GM21381 (cell line): ENCODE measurements around the gene RACGAP1.

Experiments used
- ATAC-seq: cut with Tn5 transposase; IDR thresholded peaks from one replicate; pipeline ENCODE4 v1.9.1; 2021; ENCODE audit warnings: mild to moderate bottlenecking, moderate library complexity; ENCODE audit not compliant: unreplicated experiment

The RACGAP1 gene

DNA sequence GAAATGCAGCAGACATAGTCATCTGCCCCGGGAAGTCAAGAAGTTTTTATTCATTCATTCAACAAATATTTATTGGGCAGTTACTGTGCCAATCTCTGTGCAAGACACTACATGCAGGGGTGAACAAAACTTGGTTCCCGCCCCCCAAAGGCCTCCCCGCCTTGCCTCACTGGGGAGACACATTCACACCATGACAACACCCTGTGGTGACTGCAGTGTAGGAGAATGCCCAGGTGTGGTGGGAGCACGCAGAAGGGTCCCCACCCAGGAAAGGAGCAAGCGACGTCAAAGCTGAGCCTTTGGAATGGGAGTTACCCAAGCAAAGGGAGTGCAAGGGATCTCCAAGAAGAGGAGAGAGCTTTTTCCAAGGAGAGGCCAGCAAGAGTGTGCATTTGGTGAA is 54.2 kb downstream of the RACGAP1 start:
- ATAC-seq, result no peak

DNA sequence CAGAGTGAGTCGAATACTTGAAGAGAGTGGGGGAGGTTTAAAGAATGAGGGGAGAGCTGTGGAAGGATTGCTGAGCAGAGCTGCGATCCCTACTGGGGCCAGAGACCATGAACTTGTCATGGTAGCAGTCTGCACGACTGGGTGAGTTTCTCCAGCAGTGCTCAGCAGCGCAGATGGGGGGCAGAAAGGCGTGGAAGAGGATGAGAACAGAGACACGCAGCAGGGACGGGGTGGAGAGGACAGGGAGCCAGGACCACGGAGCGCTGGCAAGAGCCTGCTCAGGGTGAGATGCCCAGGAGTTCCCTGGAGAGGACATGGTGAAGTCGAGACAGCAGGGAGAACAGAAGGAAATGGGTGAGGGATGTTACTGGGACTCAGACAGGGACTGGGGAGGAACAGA is 54.6 kb downstream of the RACGAP1 start:
- ATAC-seq, result no peak

DNA sequence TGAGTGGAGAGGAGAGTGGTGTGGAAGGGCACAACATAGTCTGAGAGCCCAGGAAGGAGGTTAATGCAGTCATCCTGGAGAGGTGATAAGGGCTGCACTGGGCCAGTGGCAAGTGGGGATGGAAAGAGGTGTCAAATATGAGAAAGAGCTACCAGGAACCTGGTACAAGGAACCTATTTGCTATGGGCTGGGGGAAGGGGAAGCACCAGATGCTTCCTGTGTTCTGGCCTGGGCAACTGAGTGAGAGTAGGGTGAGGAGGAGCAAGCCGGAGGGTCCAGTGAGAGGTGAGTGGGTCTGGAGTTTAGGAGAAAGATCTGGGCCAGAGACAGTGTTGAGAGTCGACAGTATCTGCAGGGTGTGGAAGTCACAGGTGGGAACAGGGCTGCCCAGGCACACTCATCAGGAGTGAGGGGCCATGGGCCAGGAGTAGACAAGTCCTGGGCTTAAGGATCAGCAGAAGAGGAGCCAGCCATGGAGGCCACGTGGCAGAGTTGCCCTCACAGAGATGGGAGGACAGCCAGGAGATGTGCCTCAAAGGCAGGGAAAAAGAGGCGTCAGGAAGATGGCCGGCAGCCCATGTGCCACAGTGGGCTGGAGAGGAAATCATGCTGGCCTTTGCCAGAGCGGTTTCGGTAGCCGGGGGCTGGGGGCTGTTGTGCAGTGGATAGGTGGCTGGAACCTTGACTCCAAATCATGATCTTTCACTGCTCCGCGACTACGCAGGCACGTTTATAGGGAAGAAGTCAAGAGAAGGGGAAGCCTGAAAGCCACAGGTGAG is 55.5 kb downstream of the RACGAP1 start:
- no peak for ATAC-seq

DNA sequence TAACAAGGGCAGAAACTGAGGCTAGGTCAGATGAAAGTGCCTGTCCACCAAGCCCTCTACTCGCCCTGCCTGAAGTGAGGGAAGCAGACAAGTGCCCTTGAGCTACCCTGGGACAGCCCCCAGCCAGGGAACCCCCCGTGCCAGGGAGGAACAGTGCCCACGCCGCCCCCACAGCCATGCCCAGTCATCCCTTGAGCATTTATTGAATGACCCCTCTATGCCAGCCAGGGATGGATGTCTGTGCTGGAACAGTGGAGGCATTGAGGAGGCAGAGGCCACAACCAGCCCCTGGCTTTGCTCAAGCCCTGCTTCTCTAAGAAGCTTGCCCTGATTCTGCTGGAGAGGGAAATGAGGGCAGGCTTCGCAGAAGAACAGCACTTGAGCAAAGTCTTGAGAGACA is 56.3 kb downstream of the RACGAP1 start:
- no peak for ATAC-seq

DNA sequence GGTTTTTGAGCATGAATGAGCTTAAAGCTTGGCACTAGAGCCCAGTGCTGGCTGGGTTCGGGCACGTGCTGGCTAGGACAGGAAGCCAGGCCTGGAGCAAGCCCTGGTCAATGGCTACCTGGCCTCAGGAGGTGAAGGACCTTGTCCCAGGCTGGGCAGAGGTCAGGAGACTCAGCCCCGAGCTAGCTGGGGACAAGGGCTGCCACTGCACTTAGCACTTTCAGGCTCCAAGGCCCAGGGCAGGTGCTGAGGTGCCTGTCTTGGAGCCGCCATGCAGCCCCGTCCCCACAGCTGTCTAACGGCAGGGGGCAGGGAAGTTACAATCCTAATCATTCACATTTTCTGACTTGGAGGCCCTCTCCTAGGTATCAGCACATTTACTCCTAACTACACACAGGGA is 56.8 kb downstream of the RACGAP1 start:
- no peak for ATAC-seq

DNA sequence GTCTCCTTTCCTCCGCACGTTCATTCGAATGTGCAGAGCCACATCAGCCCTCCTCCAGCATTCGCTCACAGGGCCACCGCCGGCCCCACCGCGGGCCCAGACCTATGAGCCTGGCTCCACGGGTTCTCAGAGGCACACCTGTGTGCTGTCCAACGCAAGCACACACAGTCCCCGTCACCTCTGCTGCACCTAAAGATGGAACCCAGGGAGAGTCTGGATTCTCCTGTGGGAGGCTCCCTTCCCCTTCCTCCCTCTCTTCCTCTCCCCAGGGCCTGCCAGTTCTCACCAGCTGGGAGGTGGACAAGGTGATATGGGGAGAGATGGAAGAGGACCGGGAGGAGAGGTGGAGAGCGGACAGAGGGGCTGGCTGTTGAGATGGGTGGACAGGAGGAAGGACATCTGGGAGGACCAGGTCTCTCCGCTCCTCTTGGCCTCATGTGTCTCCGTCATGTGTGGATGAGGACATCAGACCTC is 57.5 kb downstream of the RACGAP1 start:
- ATAC-seq, result no peak

DNA sequence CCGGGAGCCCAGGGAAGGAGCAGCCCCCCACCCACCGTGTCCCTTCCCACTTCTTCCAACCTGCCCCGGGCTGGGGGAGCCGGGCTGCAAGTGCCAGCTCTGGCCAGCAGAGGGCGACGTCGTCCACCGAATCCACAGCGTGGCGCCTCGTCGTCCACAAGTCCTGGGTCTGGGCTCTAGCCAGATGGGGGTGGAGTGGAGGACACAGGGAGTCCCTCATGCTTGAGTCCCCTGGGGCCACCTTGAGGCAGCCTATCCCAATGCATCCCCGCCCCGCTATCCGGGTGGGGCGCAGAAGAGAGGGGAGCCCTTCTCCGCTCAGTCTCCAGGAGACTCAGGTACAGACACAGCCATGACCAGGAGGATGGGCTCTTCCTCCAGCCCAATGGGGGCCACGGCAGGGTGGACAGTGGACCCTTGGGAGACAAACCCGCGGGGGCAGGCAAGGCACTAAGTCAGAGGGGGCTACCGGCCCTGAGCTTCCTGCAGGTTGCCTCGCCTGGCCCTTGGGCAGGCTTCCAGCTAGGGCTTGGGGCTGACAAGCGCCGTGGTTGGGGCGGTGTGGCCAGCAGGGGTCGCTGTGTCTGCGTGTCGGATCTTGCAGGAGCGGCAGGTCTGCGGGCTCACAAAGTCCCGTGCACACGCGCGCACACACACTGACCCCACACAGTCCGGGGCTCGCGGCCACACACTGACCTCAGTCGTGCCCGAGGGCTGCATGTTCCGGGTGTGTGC is 58.1 kb downstream of the RACGAP1 start:
- ATAC-seq, result peak; percentile 68

DNA sequence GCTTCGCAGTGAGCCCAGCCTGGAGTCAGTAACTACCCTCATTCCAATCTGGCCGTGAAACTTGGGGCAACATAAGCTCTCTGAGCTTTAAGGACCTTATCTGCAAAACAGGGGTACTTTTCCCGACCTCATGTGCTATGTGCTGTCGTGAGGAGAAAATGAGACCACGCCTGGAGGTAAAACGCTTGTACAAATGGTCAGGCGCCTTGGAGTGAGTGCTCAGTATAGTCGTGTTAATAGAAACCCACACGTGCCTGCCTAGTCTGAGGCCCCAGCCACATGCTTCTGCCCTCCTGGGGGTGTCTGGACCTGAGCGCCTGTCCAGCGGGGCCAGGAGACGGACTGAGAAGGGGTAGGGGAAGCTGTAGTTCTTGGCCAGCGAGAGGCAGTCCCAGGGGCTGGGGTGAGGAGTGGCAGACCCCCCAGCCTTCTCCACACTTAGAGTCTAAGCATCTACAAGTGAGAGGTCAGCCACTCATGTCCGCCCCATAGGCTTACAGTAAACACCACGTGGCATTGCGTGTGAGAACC is 58.7 kb downstream of the RACGAP1 start:
- ATAC-seq, result no peak

DNA sequence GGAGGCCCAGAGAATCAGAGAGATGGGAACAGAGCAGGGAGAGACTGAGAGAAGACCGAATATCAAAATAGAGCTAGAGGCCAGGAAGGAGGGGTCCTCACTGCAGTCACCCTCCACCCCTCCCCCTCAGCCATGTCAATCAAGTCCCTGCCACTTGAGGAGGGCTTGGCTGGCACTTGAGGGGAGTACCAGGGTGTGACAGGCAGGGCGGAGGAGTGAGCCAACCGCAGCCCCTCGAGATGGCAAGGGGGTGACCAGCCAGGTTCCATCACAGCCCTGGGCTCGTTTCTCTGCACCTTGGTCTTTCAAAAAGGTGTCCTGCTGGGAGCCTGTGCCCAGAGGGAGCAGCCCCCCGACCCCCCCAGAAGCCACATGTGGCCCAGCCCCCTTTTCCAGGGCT is 59.5 kb downstream of the RACGAP1 start:
- ATAC-seq, result no peak

DNA sequence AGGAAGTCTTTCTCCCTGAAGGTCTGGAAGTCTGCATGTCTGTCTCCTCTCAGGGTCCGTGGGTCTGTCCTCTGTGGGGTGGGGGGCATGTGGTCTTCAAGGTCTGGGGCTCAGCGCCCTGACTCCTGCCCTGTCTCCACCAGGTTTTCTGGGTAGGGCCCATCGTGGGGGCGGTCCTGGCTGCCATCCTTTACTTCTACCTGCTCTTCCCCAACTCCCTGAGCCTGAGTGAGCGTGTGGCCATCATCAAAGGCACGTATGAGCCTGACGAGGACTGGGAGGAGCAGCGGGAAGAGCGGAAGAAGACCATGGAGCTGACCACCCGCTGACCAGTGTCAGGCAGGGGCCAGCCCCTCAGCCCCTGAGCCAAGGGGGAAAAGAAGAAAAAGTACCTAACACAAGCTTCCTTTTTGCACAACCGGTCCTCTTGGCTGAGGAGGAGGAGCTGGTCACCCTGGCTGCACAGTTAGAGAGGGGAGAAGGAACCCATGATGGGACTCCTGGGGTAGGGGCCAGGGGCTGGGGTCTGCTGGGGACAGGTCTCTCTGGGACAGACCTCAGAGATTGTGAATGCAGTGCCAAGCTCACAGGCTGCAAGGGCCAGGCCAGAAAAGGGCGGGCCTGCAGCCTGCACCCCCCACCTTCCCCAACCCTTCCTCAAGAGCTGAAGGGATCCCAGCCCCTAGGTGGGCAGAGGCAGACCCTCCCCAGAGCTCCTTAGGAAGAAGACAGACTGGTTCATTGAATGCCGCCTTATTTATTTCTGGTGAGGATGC is 60.3 kb downstream of the RACGAP1 start:
- ATAC-seq, result no peak

DNA sequence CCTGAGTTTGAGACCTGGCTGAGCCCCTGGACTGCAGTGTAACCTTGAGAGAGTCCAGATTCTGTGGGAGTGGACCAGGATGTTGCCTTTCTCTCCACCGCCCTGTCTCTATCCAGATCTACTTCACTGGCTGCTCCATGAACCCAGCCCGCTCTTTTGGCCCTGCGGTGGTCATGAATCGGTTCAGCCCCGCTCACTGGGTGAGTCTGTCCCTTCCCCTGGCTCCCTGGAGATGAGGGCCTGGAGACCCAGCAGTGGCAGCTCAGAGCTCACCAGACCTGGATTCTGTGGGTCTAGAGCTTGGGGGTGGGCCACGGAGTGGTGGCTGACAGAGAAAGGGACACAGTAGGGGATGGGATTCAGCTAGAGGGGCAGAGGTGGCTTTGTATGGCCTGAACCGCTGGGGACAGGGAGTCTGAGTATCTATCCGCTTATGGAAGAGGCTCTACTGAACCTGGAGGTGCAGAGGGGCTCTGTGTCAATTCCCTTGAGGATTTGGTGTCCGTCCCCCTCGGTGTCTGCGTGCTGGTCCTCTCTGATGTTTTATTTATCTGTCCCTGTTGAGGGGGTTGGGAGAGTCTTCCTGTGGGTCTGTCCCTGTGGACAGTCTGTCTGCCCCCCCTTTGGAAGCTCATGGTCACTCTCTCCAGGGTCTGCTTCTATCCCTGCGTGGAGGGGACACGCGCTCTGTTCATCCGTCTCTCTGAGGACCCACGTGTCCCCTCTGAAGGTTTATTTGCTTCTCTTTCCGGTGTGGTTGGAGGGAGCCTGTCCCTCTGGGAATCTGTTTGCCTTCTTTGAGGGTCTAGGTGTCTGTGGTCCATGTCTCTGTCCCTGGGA is 61.1 kb downstream of the RACGAP1 start:
- ATAC-seq, result no peak

DNA sequence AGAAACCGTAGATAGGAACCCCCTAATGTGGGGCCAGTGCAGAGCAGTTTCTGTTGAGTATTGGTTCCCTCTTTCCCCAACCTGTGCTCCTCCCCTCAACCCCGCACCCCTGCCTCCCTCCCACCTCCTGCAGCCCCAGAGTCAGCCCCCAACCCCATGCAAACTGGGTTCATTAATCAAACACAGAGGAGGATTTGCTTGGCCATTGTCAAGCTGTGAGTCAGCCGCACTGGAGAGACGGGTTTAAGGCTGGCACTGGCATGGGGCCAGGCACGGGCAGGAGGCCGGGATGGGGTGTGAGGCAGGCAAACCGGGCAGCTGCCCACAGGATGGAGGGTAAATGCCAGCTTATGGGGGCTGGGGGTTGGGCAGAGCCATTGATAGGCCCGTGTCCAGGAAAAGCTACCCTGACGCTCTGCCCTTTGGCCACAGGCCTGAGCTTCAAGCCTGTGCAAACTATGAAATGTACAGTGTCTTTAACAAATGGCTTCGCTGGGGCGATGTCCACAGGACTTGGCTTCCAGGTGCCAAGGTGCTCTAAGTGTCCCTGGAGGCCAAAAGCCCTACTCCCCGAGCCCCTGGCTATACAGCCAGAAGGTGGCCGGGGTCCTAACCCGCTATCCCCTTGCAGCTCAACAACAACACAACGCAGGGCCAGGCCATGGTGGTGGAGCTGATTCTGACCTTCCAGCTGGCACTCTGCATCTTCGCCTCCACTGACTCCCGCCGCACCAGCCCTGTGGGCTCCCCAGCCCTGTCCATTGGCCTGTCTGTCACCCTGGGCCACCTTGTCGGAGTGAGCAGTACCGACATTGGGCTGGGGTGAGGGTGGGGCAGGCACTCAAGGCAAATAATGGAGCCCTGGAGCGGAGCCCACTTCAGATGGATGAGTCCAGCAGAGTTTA is 62.2 kb downstream of the RACGAP1 start:
- ATAC-seq, result no peak

DNA sequence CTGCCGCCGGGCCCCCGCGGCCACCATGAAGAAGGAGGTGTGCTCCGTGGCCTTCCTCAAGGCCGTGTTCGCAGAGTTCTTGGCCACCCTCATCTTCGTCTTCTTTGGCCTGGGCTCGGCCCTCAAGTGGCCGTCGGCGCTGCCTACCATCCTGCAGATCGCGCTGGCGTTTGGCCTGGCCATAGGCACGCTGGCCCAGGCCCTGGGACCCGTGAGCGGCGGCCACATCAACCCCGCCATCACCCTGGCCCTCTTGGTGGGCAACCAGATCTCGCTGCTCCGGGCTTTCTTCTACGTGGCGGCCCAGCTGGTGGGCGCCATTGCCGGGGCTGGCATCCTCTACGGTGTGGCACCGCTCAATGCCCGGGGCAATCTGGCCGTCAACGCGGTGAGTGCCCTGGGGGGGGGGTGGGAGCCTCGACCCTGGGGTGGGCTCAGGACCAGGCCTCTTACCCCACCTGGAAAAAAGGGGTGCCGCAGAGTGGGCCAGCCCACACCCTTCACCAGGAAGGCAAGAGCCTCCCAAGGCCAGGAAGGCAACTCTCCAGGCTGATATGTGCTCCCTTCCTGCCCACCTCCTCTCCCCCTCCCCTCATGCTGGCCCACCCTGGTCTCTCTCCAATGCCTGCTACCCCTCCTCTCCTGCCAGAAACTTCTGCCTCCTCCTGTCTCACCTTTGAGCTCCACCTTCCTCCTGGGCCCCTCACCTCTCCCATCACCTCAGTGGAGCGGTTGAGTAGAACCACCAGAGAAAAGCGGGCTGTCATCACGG is 63.1 kb downstream of the RACGAP1 start:
- ATAC-seq, result no peak

DNA sequence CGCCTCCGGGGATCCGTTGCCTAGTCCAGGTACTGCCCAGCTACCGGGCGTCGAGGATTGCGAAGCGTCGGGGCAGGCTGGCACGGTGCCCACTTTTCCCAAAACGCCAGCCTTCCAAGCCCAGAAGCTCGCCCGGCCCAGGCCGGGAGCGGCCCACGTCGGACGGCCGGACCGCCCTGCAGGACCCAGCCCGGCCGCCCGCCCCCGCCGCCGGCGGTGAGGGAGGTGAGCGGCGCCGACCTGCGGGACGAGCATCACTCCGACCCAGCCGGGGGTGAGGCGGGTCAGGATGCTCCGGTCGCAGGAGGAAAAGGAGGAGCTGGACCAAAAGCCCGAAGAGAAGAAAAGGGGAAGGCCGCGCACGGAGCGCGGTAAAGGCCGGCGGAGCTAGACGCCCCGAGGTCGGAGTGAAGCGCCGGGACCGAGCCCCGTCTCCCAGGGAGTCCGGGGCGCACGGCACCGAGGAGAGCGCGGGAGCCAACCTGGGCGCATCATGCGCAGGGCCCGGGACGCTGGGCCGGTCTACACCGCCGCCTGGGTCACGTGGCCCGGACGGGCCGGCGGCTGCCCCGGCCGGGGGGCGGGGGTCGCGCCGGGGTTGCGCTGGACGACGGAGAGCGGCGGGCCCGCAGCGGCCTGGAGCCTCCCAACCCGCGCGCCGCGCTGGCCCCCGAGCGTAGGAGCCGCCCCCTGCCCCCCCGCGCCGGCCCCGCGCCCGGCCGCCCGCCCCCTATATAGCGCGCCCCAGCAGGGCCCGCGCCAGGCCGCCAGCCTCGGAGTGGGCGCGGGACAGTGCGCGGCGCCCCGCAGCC is 64.0 kb downstream of the RACGAP1 start, which contains the start of gene AQP5:
AQP5 (plus strand) TSS at position 762 of the 812 bp plus-strand sequence. CDS start 146 bp downstream, outside the sequence.
- ATAC-seq, result no peak

DNA sequence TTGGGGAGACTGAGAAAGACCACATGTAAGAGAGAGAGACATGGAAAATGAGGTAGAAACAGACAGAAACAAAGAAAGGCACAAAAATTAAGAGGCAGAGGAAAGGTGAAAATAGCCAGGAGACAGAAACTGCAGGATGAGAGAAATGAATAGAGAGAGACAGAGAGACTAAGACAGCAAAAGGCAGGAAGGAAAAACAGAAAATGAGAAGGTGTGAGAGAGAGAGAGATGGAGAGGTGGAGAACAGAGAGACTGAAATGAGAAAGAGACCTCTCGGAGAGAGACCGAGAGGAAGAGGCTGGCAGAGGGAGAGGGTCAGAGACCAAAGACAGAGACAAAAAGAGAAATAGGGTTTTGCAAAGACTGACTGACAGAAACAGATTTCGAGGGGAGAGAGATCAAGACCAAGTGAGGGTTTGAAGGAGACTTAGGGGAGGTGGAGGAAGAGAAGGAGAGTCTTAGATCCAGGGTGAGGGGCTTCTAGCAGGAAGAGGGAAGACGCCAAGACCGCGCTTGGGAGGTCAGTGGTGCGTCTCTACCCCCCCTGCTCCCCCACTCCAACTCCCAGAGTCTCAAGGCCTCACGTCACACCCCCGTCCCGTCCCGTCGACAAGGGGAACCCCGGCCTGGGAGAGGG is 64.7 kb downstream of the RACGAP1 start:
- no peak for ATAC-seq

DNA sequence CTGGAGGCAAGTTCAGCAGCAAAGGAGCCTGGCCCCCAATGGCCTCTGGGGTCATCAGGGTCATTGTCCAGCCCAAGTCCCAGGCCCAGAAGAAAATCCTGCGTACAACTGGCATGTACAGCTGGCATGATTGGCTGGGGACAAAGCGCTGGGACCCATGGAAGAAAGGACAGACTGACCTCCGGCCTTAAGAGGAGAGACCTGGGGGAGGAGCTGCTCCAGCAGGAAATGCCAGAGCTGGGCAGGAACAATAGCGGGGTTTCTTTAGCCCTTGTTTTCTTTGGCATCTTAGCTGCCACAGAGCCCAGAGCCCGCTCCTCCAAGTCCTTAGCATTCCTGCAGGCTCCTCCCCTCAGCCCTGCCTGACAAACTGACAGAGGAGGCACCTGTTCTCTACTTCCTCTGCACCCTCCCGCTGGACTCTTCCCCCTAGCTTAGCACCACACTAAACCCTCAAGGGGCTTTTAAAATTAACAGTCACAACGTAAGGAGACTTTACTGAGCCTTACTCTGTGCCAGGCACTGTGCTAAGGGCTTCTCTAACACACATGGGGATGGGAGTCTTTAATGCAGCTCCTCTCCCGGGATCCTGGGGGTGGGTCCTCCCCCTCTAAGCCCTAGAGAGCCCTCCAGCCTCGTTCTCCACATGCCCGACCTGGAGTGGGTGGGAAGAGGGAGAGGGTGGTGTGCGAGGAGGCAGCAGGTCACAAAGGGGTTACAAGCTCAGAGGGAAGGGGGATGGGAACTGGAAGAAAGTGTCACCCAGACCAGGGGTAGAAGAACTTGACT is 65.4 kb downstream of the RACGAP1 start:
- no peak for ATAC-seq
